C4-2B (cell line): ENCODE results near the gene NKX1-1.

Source experiments
- CTCF ChIP-seq: fragments of 450-650 bp; conservative IDR thresholded peaks from 2 replicates; pipeline ENCODE4 v1.5.1; 2017; ENCODE audit warnings: mild to moderate bottlenecking
- ZFX ChIP-seq: fragments of 450-650 bp; IDR thresholded peaks from 2 replicates; pipeline ENCODE4 v1.6.1; 2017

- TF ChIP-seq CTCF (no peak), ZFX (no peak)
Observed at GRCh38 chr4:1384675-1385372, 21.4 kb downstream of the NKX1-1 start.
